Fibroblast of gingiva (primary cell): ENCODE measurements around the gene PTPRG.

ENCODE experiments used
- DNase-seq: peaks from one replicate; pipeline ENCODE4 v3.0.0-alpha.2; 2011; ENCODE audit warnings: low read depth

The PTPRG gene

DNA sequence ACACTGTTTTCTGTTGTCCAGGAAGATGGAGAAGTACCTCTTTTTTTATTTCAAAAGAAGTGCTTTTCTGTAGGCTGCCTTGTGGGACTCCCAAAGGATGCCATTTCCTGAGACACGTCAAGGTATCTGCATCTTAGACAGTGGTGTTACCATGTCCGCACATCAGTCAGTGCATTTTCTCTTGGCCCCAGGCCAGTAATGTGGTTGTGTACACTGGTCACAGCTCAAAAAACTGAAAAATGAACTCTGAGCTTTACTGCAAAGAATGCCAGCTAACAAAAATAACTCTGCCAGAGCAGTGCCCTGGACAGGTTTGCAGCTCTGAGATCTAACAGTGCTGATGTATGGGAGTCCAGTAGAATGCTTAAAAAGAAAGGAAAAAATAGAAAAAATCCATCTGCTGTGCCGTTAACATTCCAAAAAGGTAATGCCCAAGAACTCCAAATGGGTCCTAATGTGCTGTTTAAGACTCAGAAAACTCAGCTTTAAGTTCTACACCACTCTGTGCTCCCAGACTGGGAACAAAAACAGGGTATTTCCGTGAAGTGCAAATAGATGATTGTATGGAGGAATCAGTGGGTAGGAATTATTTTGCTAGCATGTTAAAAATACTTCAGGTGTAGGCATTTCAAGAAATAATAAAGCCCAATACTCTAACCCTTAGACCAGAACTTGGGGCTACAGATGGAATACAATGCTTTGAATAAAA, 496.1 kb downstream of the PTPRG start:
- DNase-seq = no peak

DNA sequence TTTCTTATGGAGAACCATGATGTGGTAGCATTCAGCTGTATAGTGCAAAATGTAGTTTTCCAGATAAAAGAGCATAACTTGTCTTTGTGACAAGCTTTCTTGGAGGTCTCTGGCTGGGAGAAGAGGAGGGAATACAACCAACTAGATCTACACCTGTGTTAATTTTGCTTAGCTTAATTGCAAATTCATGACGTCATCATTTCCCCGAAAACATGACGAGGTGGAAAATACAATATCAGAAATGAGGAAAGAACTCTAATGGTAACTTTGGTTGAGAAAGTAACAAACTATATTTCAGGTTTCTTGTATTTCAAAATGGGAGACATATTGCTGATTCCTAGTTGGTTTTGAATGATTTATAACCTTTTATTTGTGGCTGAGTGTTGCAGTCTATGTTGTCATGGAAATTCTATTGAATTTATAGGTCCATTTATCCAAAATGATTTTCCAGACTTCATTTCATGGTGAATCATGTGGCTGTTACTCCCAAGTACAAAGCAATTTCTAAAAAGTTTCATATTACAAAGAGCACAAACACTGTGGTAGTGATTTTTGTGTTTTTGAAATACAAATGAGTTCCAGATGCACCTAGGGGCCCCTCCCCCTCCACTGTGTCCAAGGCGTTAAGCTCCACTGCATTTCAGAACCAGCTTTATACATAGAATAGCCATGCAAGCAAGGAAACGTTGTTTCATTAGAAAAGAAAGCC, 504.8 kb downstream of the PTPRG start:
- peak; percentile 85 for DNase-seq

GRCh38 chr3:62068337-62068736, 507.0 kb downstream of the PTPRG start:
- DNase-seq = no peak

- DNase-seq = no peak
These were observed 509.5 kb downstream of the PTPRG start for GRCh38 chr3:62070891-62071290.

DNA sequence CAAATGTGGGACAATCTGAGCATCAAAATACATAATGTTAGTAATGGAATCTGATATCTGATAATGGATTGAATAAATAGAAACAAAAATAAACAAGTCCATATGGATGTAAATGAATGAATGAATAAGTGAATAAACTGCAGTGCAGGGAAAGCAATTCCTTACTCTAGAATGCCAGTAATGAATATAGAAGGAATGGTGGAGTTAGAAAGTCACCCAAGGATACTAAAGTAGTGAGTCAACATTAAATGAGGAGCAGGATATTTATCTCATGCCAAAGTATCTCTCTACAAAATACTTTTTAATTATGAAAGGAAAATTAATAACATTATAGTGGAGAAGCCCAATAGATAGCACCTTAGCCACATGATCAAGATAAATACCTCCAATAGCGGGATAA, 511.7 kb downstream of the PTPRG start:
- no peak for DNase-seq

- DNase-seq = no peak
These were observed 523.2 kb downstream of the PTPRG start for GRCh38 chr3:62084558-62084957.

DNA sequence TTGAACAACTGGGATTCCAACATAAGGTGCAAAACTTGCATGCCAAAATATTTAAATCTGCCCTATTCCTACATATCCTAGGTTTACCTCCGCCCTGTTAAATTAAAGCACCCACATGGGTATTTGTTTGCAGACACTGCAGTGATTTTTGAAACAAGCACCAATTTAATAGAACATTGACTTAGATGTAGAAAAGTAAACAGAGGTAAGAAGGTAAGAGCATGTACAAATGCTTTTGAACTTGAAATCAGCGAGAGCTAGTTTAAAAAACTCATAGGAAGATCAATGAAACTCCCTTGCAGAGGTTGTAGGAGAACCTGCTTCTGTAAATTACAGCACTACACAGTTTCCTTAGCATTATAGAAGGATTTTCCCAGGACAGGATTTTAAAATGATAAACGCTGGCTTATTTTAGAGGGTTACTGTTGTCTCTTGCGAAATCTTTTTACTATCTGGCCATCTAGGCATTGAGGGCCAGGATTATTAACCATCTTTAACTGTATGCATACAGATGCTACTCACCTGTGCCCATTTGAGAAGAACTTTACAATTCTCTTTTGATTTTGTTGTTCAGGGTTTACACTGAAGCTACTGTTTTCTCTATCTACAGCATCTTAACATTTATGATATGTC, 527.2 kb downstream of the PTPRG start:
- DNase-seq = no peak

DNA sequence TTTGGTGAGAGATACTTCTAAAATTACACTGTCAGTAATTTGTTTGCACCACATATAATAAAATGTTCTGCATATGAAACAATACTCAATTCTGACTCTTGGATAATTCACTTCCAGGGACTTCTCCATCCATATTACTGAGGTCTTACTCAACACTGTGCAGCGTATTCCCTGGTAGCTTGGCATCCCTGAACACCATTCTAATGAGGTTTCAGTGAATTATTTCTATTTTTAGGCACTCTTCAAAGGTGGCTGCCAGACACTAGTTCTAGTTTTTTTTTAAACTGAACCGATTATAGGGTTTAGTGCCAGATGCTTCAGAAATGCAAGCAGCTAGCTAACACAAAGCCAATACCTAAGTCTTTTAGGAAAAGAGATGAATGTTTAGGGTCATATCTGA, 528.7 kb downstream of the PTPRG start:
- no peak for DNase-seq

GRCh38 chr3:62090519-62090918, 529.1 kb downstream of the PTPRG start:
- DNase-seq = no peak

- DNase-seq = no peak
These were observed 531.7 kb downstream of the PTPRG start for GRCh38 chr3:62093025-62093424.

DNA sequence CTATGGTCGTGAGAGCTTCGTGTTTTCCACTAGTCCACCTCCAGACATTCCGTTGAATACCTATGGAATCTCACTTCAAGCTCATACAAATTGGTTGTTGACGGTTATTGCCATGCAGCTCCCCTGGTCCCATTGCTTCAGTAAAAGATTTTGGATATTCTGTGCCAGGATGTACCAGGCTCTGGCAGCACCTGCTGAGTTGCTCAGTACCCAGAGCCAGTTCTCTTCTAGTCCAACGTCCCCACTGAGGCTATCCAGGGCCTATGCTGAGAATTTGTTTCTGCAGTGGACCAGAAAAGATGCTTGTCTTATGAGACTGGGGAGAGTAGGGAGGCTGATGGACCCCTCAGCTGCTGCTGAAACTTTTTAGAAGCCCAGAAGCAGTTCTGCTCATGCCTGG, 533.1 kb downstream of the PTPRG start:
- DNase-seq = no peak

DNA sequence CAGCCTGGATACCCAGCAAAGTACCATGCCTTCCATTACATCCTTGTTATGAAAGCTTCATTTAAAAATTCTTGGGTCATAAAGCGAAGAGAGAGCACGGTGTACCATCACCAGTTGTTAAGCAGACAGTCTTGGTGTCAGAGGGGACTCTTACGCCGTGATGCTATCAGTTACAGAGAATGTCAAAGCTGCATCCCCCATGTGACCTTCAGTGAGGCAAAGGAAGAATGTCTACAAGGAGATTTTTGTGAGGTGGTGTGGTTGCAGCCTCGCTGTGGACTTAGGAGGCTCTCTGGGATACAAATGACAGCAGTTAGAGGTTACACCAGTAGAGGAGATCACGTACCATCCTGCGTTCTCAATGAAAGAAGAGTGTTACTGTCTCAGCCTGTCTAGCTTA, 533.7 kb downstream of the PTPRG start:
- no peak for DNase-seq

- DNase-seq = no peak
These were observed 534.4 kb downstream of the PTPRG start for GRCh38 chr3:62095756-62096155.

- DNase-seq = no peak
These were observed 535.1 kb downstream of the PTPRG start for GRCh38 chr3:62096521-62096920.

- DNase-seq = peak; percentile 83
These were observed 535.8 kb downstream of the PTPRG start for GRCh38 chr3:62097121-62097520.

- no peak for DNase-seq
These were observed 537.4 kb downstream of the PTPRG start for GRCh38 chr3:62098646-62099365.

DNA sequence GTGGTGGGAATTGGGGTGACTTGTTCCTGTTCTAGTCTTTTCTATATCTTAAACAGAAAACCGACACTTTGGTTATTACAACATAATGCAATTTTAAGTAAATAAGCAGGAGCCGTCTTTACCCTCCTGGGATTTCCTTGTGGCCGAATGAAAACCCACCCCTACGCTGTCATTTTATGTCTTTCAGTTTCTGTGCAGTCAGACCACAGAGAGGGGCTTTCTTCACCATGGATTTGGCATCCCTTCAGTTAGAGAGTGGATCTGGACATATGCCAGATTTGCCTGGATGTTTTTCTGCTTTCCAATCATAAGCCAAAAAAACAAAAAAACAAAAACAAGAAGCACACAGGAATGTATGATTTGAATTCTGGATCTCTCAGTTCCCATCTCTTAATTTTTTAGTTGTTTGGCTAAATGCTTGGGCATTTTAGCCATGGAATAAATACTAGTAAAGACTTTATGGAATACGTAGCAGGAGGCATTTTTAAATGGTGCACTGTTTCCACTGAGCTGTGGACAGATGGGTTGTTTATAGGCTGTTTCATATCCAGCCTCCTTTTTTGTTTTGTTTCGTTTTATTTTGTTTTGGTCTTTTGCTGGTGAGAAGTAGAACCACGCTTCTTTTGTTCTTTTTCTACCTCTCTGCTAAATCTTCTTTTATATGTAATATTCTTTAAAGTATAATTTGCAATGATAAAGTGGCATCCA, 539.1 kb downstream of the PTPRG start:
- DNase-seq = peak; percentile 36

DNA sequence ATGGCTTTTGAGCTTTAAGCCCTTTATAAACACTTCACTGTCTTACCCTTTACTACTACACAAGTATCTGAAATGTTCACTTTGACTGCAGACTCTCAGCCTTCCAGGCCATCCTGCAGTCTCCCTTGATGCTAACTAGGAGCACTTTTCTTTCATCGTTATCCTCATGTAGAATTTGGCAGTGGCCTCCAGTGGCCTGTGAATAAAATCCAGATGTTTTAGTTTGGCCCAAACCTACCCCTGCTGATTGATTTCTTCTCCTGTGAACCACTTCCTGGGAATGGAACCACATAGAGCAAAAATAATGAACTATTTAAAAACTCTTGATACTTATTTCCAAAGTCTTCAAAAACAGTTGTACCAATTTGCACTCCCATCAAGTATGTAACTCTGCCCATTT, 540.1 kb downstream of the PTPRG start:
- peak; percentile 75 for DNase-seq

DNA sequence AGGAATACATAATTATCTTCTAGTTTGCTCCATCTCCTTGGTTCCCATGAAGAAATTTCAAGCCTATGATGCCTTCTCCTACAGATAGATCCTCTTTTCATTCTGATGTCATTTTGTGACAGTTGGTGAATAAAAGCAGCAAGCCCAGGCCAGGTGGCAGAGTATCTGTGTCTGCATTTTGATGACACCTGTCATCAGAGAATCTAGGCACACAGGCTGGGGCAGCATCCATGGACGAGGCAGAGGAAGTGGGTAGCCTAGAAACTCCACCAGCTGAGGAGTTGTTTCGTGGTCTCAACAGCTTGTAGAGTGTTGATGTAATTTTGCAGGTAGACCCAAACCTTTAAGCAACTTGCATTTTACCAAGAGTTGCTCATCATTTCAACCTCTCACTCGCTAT, 542.2 kb downstream of the PTPRG start:
- no peak for DNase-seq

DNA sequence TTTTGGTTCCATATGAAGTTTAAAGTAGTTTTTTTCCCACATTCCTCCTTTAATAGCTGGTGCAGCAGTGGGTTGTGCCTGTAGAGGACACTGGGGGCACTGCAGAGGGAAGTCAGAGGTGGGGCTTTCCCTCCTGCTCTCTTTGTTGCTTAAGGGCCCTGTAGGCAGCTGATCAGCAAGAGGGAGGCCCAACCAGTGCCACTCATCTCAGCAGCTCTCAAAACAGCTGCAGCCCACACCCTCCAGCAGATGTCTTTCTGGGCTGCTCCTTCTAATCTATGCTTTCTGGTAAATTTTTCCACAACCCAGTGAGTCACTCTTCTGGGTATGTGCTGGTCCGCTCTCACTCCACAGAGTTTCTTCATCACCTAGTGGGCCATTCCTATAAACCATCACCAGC, 548.2 kb downstream of the PTPRG start:
- peak; percentile 97 for DNase-seq

GRCh38 chr3:62110443-62111225, 549.3 kb downstream of the PTPRG start:
- DNase-seq = no peak
